Naive B cell (primary cell): ENCODE measurements around the gene ACAP3. TPM values are rescaled to one million over a fixed set of nuclear protein-coding genes. Genes with fewer than 3 reads are reported as not detected.
A peak's percentile ranks its signal among the peaks of the same experiment; 100 is the strongest.
"Not testable (repeated sequence)": the region's sequence is repeated elsewhere in the genome, so short reads cannot be mapped to it uniquely, and the experiment has no call there.

Source experiments
- ATAC-seq, 2 donors: fragments of 150-1000 bp; cut with Tn5 transposase; 2 replicates each; pipeline ENCODE4 v1.10.0; 2021; ENCODE audit warnings: low read depth in 2 of 2, mild to moderate bottlenecking in 2 of 2, moderate library complexity in 2 of 2
- DNase-seq: peaks from one replicate; pipeline ENCODE4 v3.0.0; 2022
- H3K27ac Mint-ChIP-seq, 6 donors: one replicate each; pipeline ENCODE4 v1.8.0; 2020 to 2022; ENCODE audit warnings: mild to moderate bottlenecking in 6 of 6, mixed read lengths in 6 of 6, moderate library complexity in 5 of 6, inconsistent platforms in 2 of 6
- H3K27me3 Mint-ChIP-seq, 3 donors: one replicate each; pipeline ENCODE4 v1.8.0; 2021 to 2022; ENCODE audit warnings: mixed read lengths in 3 of 3, mild to moderate bottlenecking in 1 of 3
- H3K36me3 Mint-ChIP-seq, 2 donors: one replicate each; pipeline ENCODE4 v1.8.0; 2020 to 2022; ENCODE audit warnings: mixed read lengths in 2 of 2, inconsistent platforms in 1 of 2, mild to moderate bottlenecking in 1 of 2
- H3K4me1 Mint-ChIP-seq, 3 donors: one replicate each; pipeline ENCODE4 v1.8.0; 2020 to 2022; ENCODE audit warnings: mixed read lengths in 3 of 3, inconsistent platforms in 1 of 3, mild to moderate bottlenecking in 1 of 3, moderate library complexity in 1 of 3
- H3K4me3 Mint-ChIP-seq, 8 donors: one replicate each; pipeline ENCODE4 v1.8.0; 2020 to 2022; ENCODE audit warnings: mild to moderate bottlenecking in 8 of 8, mixed read lengths in 8 of 8, moderate library complexity in 8 of 8, inconsistent platforms in 2 of 8
- H3K9me3 Mint-ChIP-seq, 7 donors: one replicate each; pipeline ENCODE4 v1.8.0; 2020 to 2022; ENCODE audit warnings: mixed read lengths in 7 of 7, mild to moderate bottlenecking in 5 of 7, inconsistent platforms in 2 of 7, moderate library complexity in 1 of 7
- polyA plus RNA-seq, 6 donors: library from polyadenylated mRNA; unstranded; fragments of 300-500 nt; fragmentation: Illumina TruSeq; gene quantifications; one replicate each; pipeline ENCODE4 v1.2.3, GENCODE V29; 2021; ENCODE audit warnings: low read depth in 6 of 6

The ACAP3 gene
- polyA plus RNA-seq, 6 donors from 2014 or later, result 1.9 to 7.2 (median 3.1) TPM

DNA sequence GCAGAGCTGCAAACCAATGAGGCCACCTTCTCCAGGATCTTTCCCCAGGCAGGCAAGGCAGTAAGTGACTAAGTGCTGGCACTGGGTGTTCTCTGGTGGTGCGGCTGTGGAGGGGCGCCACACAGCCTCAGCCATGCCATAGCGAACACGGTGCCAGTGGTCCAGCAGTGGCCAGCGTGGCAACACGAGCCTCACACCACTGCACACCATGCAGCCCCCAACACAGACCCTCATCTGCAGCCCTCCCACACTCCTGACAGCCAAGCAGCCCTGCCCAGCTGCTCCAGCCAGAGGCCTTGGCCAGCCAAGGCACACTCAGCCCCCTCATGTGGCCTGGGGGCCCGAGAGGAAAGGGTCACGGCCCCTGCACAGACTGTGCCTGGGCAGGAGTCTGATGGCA is 13.7 kb upstream of the ACAP3 start:
- no peaks in the 10 kb centered on the region for H3K9me3 Mint-ChIP-seq
- H3K27ac Mint-ChIP-seq, result peak overlapping the region in 1 of 6 donors; percentile 38
- peak overlapping the region in 2 of 8 donors; percentile 51 to 65 for H3K4me3 Mint-ChIP-seq
- ATAC-seq, result no peak
- DNase-seq, result no peak
- H3K27me3 Mint-ChIP-seq, result no peaks in the 10 kb centered on the region
- H3K4me1 Mint-ChIP-seq, result peaks cover 19 to 48% (median 29%) of the 10 kb centered on the region in 3 donors
- no peaks in the 10 kb centered on the region for H3K36me3 Mint-ChIP-seq

DNA sequence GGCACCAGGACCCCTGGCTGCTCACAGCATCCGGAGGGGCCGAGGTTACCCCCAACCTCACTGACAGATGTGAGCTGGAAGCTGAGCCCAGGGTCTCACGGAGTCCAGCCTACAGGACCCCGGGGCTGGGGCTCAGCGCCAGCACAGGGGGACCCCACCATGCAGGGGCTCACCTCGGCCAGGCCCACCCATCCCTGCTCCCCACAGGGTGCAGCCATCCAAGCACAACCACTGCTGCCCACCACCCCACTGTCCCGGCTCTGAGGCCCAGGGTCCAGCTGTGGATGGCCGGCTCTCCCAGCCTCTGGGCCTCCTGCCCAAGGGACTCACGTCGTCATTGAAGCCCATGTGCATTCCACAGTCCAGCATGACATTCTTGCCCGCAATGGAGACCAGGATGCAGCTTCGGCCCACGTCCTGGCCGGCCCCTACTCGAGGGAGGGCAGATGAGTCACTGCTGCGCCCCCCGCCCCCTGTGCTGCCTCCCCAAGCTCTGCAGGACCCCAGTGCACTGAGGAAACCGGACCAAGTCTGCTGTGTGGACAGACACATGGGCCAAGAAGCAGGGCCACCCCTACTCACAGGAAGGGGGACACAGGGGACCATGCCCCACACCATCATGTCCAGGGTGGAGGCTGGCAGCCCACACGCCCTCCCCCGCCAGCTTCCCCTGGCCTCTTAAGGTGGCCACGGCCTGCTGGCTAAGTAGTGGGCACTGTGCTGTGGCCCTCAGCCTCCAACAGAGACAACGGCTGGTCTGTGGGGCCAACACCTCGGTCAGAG is 13.1 kb upstream of the ACAP3 start:
- H3K27me3 Mint-ChIP-seq, result no peaks in the 10 kb centered on the region
- no peaks in the 10 kb centered on the region for H3K9me3 Mint-ChIP-seq
- ATAC-seq, result no peak
- H3K27ac Mint-ChIP-seq, result peak overlapping the region in 1 of 6 donors; percentile 38
- no peak for DNase-seq
- peaks cover 15 to 42% (median 24%) of the 10 kb centered on the region in 3 donors for H3K4me1 Mint-ChIP-seq
- H3K4me3 Mint-ChIP-seq, result peak overlapping the region in 2 of 8 donors; percentile 51 to 65
- no peaks in the 10 kb centered on the region for H3K36me3 Mint-ChIP-seq

DNA sequence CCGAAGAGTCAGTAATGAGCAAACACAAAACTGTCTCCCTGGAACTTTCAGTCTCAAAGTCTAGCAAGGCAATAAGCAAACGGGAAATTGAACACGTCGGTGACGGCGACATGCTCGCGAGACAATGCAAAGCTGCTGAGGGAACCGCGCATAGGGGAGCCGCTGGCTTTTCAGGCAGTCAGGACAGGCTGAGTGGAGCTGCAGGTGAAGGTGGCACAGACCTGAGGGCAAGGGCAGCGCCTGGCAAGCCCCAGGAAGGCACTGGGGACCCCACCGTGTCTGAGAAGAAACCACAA is 11.9 kb upstream of the ACAP3 start:
- peaks cover 18 to 40% (median 20%) of the 10 kb centered on the region in 3 donors for H3K4me1 Mint-ChIP-seq
- no peaks in the 10 kb centered on the region for H3K36me3 Mint-ChIP-seq
- peak overlapping the region in 1 of 6 donors; percentile 20 for H3K27ac Mint-ChIP-seq
- no peaks in the 10 kb centered on the region for H3K27me3 Mint-ChIP-seq
- DNase-seq (no peak), ATAC-seq (no peak)
- H3K4me3 Mint-ChIP-seq, result peak overlapping the region in 1 of 8 donors; percentile 27
- H3K9me3 Mint-ChIP-seq, result no peaks in the 10 kb centered on the region

DNA sequence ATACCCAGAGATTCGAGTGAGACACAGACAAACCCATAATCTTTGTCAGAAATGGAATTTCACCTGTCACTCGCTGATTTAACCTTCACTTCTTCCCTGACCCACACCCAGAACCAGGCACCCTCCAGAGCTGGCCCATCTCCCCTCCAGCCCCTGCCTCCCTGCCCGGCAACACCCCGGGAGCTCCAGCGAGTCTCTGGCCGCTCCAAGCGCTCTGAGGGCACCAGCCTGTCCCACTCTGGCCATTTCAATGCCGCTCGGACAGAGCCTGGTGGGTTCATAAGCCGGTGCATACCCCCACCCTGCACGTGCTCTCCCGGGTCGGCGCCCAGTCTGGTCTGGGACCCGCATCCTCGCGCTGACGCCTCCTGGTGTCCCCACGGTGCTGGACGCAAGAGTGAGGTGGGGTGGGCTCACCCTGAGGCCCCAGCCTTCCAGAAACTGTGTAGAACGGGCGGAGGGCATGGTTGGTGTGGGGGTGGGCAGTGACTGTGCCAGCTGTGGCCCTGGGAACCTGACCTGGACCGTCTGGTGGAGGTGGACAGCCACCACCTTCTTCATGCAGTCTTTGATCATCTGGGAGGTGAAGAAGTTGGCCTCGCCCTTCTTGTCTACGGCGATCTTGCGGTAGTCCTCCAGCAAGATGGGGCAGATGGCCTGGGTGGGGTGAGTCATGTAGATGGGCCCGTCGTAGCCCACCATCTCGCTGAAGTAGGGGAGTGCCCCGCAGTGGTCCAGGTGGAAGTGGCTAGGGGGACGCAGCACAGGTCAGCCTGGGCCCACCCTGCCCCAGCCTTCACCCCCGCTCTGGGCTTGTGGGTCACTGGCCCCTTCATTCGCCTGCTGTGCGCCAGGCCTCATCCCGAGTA is 11.3 kb upstream of the ACAP3 start:
- peak overlapping the region in 2 of 8 donors; percentile 53 to 76 for H3K4me3 Mint-ChIP-seq
- H3K27me3 Mint-ChIP-seq, result no peaks in the 10 kb centered on the region
- H3K4me1 Mint-ChIP-seq, result peaks cover 18 to 40% (median 20%) of the 10 kb centered on the region in 3 donors
- DNase-seq (no peak), ATAC-seq (no peak)
- no peaks in the 10 kb centered on the region for H3K9me3 Mint-ChIP-seq
- H3K36me3 Mint-ChIP-seq, result no peaks in the 10 kb centered on the region
- peak overlapping the region in 1 of 6 donors; percentile 60 for H3K27ac Mint-ChIP-seq

DNA sequence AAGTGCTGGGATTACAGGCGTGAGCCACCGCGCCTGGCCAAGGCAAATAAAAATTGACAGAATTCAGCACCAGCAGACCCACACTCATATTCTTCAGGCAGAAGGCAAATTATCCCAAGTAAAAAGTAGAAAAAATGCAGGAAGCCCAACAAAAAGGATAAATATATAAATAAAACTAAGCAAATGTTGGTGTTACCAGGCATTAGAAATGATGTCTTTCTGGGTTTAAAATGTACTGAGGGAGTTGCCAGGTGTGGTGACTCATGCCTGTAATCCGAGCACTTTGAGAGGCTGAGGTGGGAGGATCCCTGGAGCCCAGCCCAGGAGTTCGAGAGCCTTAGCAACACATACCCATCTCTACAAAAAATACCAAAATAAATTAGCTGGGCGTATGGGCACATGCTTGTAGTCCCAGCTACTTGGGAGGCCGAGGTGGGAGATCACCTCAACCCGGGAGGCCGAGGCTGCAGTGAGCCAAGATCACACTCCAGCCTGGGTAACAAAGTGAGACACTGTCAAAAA is 10.5 kb upstream of the ACAP3 start:
- Mint-ChIP-seq H3K4me1 (peaks cover 14 to 34% (median 14%) of the 10 kb centered on the region in 3 donors), H3K36me3 (no peaks in the 10 kb centered on the region), H3K27me3 (no peaks in the 10 kb centered on the region), H3K4me3 (peak overlapping the region in 1 of 8 donors; percentile 53), H3K27ac (peak overlapping the region in 1 of 6 donors; percentile 79), H3K9me3 (no peaks in the 10 kb centered on the region)
- DNase-seq (no peak), ATAC-seq (no peak)

DNA sequence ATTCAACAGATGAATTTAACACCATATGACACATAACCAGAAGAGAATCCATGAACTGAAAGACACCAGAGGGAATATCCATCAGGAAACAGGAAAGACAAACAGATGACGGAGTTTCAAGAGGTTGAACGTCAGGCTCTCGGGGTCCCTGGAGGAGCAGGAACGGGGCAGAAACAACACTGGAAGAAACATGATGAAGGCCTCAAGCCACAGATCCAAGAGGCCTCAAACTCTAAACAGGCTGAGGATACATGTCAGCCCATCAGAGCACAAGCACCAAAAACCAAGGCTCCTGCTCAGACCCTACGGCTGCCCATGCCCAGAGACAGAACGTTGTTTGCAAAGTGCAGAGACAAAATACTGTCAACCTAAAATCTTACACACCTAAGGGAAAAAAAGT is 9.7 kb upstream of the ACAP3 start:
- peaks cover 10 to 26% (median 13%) of the 10 kb centered on the region in 3 donors for H3K4me1 Mint-ChIP-seq
- H3K27me3 Mint-ChIP-seq, result no peaks in the 10 kb centered on the region
- peak overlapping the region in 1 of 8 donors; percentile 36 for H3K4me3 Mint-ChIP-seq
- DNase-seq (no peak), ATAC-seq (no peak)
- no peaks in the 10 kb centered on the region for H3K9me3 Mint-ChIP-seq
- H3K27ac Mint-ChIP-seq, result peak overlapping the region in 2 of 6 donors; percentile 57 to 69
- no peaks in the 10 kb centered on the region for H3K36me3 Mint-ChIP-seq

DNA sequence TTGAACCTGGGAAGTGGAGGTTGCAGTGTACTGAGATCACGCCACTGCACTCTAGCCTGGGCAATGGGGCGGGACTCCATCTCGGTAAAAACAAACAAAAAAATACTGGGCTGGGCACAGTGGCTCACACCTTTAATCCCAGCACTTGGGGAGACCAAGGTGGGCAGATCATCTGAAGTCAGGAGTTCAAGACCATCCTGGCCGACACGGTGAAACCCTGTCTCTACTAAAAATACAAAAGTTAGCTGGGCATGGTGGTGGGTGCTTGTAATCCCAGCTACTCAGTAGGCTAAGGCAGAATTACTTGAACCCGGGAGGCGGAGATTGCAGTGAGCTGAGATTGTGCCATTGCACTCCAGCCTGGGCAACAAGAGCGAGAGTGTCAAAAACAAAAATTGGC is 8.5 kb upstream of the ACAP3 start:
- not testable (repeated sequence) for DNase-seq, H3K36me3 Mint-ChIP-seq, H3K27ac Mint-ChIP-seq, H3K27me3 Mint-ChIP-seq, H3K9me3 Mint-ChIP-seq, ATAC-seq
- peaks cover 5 to 20% (median 9%) of the 10 kb centered on the region in 3 donors for H3K4me1 Mint-ChIP-seq
- peak overlapping the region in 1 of 8 donors; percentile 27 for H3K4me3 Mint-ChIP-seq

DNA sequence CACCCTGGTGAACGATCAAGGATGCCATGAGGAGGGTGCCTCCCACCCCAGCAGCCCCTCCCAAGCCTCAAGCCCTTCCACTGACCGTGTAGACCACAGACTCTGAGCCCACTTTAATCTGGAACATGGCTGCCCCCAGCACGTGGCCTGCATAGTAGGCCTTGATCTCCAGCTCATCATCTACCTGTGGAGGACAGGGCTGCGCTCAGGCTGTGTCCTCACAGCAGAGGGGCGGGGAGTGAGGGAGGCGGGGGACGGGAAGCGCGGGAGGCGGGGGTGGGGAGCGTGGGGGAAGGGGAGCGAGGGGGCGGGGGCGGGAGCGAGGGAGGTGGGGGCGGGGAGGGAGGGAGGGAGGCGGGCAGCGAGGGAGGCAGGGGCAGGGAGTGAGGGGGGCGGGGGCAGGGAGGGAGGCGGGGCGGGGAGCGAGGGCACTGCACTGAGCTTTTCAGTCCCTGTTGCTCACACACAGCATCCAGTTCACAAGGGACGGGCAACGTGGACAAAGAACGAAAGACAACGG is 7.8 kb upstream of the ACAP3 start:
- no peaks in the 10 kb centered on the region for H3K36me3 Mint-ChIP-seq
- peak overlapping the region in 1 of 6 donors; percentile 22 for H3K27ac Mint-ChIP-seq
- ATAC-seq (no peak), DNase-seq (no peak)
- H3K4me3 Mint-ChIP-seq, result no peak overlapping the region
- no peaks in the 10 kb centered on the region for H3K9me3 Mint-ChIP-seq
- no peaks in the 10 kb centered on the region for H3K27me3 Mint-ChIP-seq
- H3K4me1 Mint-ChIP-seq, result peaks cover 5 to 20% (median 9%) of the 10 kb centered on the region in 3 donors

DNA sequence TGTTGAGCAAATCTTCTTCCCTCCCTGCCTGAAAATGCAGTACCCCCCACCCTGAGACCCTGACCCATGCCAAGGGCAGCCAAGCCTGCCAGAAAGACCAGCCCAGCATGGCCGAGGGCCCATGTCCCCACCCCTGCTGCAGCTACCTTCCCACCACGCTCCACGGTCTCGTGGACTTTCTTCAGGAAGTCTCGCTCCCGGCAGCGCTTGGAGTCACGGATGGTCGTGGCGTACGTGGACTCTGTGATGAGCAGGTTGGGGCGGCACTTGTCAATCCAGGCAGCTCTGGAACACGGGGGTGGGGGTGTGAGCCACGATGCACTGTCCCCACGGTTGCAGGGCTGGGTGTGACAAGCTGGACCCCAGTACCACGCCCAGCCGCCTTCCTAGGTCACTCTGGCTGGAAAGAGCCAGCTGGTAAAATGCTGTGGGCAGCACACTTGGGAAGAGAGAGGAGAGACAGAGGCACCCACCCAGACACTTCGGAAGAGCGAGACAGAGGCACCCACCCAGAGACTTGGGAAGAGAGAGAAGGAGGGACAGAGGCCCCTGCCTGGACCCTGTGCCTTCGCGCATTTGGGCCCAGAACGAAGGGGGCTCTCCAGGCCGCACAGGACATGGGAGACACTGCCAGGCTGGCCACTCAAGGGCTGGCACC is 7.1 kb upstream of the ACAP3 start:
- H3K9me3 Mint-ChIP-seq, result no peaks in the 10 kb centered on the region
- H3K27me3 Mint-ChIP-seq, result no peaks in the 10 kb centered on the region
- ATAC-seq (no peak), DNase-seq (no peak)
- peaks cover 5 to 14% (median 5%) of the 10 kb centered on the region in 3 donors for H3K4me1 Mint-ChIP-seq
- no peaks in the 10 kb centered on the region for H3K36me3 Mint-ChIP-seq
- no peak overlapping the region for H3K4me3 Mint-ChIP-seq
- H3K27ac Mint-ChIP-seq, result no peak overlapping the region

DNA sequence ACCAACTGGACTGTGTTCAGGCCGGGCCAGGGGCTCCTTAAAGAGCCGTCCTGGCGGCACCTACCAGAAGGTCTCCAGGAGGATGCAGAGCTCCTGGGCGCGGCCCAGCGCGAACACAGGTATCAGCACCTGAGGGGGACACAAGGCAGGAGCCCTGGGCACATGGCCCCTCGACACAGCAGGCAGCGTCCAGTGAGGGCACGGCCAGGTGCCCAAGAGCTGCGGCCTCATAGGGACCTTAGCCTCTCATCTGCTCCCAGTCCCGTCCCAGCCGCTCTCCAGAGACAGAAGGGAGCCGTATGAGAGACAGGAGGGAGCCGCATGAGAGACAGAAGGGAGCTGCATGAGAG is 6.5 kb upstream of the ACAP3 start:
- H3K27ac Mint-ChIP-seq, result no peak overlapping the region
- H3K36me3 Mint-ChIP-seq, result no peaks in the 10 kb centered on the region
- DNase-seq, result no peak
- no peaks in the 10 kb centered on the region for H3K27me3 Mint-ChIP-seq
- no peak overlapping the region for H3K4me3 Mint-ChIP-seq
- H3K4me1 Mint-ChIP-seq, result peaks cover 4 to 8% (median 5%) of the 10 kb centered on the region in 3 donors
- ATAC-seq, result no peak
- H3K9me3 Mint-ChIP-seq, result no peaks in the 10 kb centered on the region

DNA sequence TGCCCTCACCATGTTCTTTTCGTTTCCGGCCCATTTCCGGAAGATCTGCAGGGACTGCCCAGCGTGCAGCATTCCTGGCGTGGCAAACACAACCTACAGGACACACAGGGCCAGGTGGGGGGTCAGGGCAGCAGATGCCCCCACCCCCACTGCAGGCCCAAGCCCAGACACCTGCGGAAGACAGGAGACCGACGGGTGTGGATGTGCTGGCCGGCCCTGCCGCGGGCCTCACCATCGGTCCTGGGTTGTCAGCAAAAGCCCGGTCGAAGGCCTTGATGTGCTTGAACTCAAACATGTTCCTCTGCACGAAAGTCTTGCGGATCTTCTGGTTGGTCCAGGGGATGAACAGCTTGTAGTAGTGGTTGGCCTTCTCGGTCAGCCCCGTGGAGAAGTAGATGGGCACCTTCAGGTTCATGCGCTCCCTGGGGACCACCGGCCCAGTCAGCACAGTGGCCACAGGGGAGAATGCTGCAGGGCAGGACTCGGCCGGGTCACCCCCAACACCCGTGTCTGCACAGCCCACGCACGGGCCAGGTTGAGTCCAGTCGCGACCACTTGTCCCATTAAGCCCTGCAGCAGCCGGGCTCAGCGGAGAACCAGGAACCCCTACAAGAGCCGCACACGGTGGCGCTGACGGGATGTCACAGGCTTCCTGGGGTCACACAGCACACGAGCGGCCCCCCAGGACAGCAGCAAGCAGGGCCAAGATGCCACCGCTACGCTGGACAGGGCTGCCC is 5.9 kb upstream of the ACAP3 start:
- ATAC-seq (no peak), DNase-seq (no peak)
- Mint-ChIP-seq H3K36me3 (no peaks in the 10 kb centered on the region), H3K4me3 (peak overlapping the region in 1 of 8 donors; percentile 19), H3K9me3 (no peaks in the 10 kb centered on the region), H3K27me3 (no peaks in the 10 kb centered on the region), H3K27ac (no peak overlapping the region), H3K4me1 (peaks cover 2 to 5% (median 5%) of the 10 kb centered on the region in 3 donors)

DNA sequence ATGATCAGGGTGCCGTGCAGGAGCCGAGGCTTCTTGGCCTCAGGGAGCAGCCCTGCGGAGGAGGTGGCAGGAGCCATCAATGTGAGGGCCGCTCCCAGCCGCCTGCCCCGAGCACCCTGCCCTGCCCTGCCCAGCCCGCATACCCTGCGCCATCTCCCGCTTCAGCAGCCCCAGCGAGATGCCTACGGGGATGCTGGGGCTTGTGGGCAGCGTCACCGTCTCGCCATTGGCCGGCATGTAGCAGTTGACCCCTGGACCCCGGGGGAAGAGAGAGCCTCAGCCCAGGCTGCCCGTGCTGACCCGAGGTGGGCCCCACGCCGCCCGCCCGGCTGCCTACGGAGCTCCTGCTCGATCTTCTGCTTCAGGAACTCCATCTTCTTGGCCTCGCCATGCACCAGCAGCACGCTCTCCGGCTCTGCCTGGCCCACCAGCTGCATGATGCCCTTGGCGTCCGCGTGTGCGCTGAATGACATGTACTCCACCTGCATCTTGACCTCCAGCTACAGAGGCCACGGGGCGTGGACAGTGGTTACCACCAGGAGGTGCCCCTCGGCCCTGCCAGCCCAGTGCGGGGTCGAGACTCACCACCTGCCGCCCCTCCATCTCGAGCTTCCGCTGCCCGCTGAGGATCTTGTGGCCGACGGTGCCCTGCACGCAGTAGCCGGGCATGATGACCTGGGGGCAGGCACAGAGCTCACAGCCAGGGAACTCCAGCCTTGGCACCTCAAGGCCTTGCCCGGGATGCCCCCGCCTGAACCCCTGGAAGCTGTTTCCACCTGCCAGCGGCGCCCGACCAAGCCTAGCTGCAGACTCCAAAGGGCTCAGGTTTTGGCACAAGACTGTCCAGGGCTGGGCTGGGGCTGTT is 5.0 kb upstream of the ACAP3 start:
- H3K4me3 Mint-ChIP-seq, result no peak overlapping the region
- no peak overlapping the region for H3K27ac Mint-ChIP-seq
- H3K36me3 Mint-ChIP-seq, result no peaks in the 10 kb centered on the region
- no peak for DNase-seq
- ATAC-seq, result no peak
- no peaks in the 10 kb centered on the region for H3K27me3 Mint-ChIP-seq
- H3K4me1 Mint-ChIP-seq, result peaks cover 2 to 5% (median 5%) of the 10 kb centered on the region in 3 donors
- H3K9me3 Mint-ChIP-seq, result no peaks in the 10 kb centered on the region
